Femur (tissue), 1 donor: ENCODE data around the gene PRR35.

ENCODE experiments used
- DNase-seq: peaks from one replicate; pipeline ENCODE4 v3.0.0-alpha.2; 2017

The PRR35 gene

GRCh38 chr16:598823-599739 is 38.9 kb downstream of the PRR35 start:
- no peak for DNase-seq

- no peak for DNase-seq
These were observed 40.6 kb downstream of the PRR35 start for GRCh38 chr16:600781-601180.

GRCh38 chr16:603933-604332 is 43.7 kb downstream of the PRR35 start:
- DNase-seq: no peak

GRCh38 chr16:606656-607307 is 46.6 kb downstream of the PRR35 start:
- no peak for DNase-seq

GRCh38 chr16:608019-608418 is 47.8 kb downstream of the PRR35 start:
- DNase-seq: no peak

GRCh38 chr16:609316-609715 is 49.1 kb downstream of the PRR35 start:
- no peak for DNase-seq

GRCh38 chr16:609984-610383 is 49.8 kb downstream of the PRR35 start:
- no peak for DNase-seq

- DNase-seq: peak; percentile 35
These were observed 50.6 kb downstream of the PRR35 start for GRCh38 chr16:610513-611381.

GRCh38 chr16:615122-615521 is 54.9 kb downstream of the PRR35 start:
- no peak for DNase-seq
